Liver (tissue), 9 donors: ENCODE measurements around the gene IL2. TPM values are rescaled to one million over a fixed set of nuclear protein-coding genes. Genes with fewer than 3 reads are reported as not detected.

Experiments used
- DNase-seq: peaks from one replicate; pipeline ENCODE4 v3.0.0-alpha.2; 2017; ENCODE audit warnings: low spot score
- H3K27ac ChIP-seq, 2 donors: one replicate each; pipeline ENCODE4 v1.7.0; 2013; ENCODE audit warnings: inconsistent platforms in 2 of 2, low read length in 2 of 2, control low read depth in 1 of 2, low read depth in 1 of 2, mild to moderate bottlenecking in 1 of 2
- H3K27me3 ChIP-seq, 4 donors: one replicate each; pipeline versions ENCODE4 v1.6.1 to v1.7.0; 2013; ENCODE audit warnings: low read length in 3 of 4, inconsistent platforms in 1 of 4, mild to moderate bottlenecking in 1 of 4, moderate library complexity in 1 of 4; ENCODE audit not compliant: control insufficient read depth in 4 of 4, insufficient read depth in 4 of 4
- H3K36me3 ChIP-seq, 4 donors: one replicate each; pipeline versions ENCODE4 v1.6.1 to v1.7.0; 2013; ENCODE audit warnings: low read length in 3 of 4, mild to moderate bottlenecking in 3 of 4, low read depth in 1 of 4, moderate library complexity in 1 of 4; ENCODE audit not compliant: control insufficient read depth in 4 of 4, insufficient read depth in 3 of 4
- H3K4me1 ChIP-seq, 4 donors: one replicate each; pipeline versions ENCODE4 v1.6.1 to v1.7.0; 2013; ENCODE audit warnings: low read length in 3 of 4, mild to moderate bottlenecking in 3 of 4, moderate library complexity in 1 of 4; ENCODE audit not compliant: control insufficient read depth in 4 of 4, insufficient read depth in 4 of 4
- H3K4me3 ChIP-seq, 3 donors: one replicate each; pipeline versions ENCODE4 v1.6.1 to v1.7.0; 2013; ENCODE audit warnings: low read length in 3 of 3, control low read depth in 1 of 3, low read depth in 1 of 3, mild to moderate bottlenecking in 1 of 3
- H3K9ac ChIP-seq, 2 donors: one replicate each; pipeline ENCODE4 v1.7.0; 2013; ENCODE audit warnings: low read length in 2 of 2, mild to moderate bottlenecking in 2 of 2, moderate library complexity in 2 of 2, control low read depth in 1 of 2, low read depth in 1 of 2
- H3K9me3 ChIP-seq, 4 donors: one replicate each; pipeline versions ENCODE4 v1.6.1 to v1.7.0; 2013; ENCODE audit warnings: low read length in 3 of 4; ENCODE audit not compliant: control insufficient read depth in 4 of 4
- EGR1 ChIP-seq, 2 donors: IDR thresholded peaks; 2 replicates each; pipeline ENCODE4 v1.6.1; 2016 to 2018; ENCODE audit warnings: antibody characterized with exemption in 2 of 2, low read depth in 2 of 2
- FOXA1 ChIP-seq: IDR thresholded peaks from 2 replicates; pipeline ENCODE4 v1.6.1; 2016; ENCODE audit warnings: antibody characterized with exemption
- FOXA2 ChIP-seq: IDR thresholded peaks from 2 replicates; pipeline ENCODE4 v1.6.1; 2016; ENCODE audit warnings: antibody characterized with exemption
- GABPA ChIP-seq, 2 donors: IDR thresholded peaks in 1 of 2; conservative IDR thresholded peaks in 1 of 2; 2 replicates each; pipeline ENCODE4 v1.6.1; 2016; ENCODE audit warnings: antibody characterized with exemption in 2 of 2, mild to moderate bottlenecking in 1 of 2, moderate library complexity in 1 of 2
- HNF4A ChIP-seq, 2 donors: conservative IDR thresholded peaks; 2 replicates each; pipeline ENCODE4 v1.6.1; 2016; ENCODE audit warnings: antibody characterized with exemption in 2 of 2, mild to moderate bottlenecking in 2 of 2
- HNF4G ChIP-seq: IDR thresholded peaks from 2 replicates; pipeline ENCODE4 v1.6.1; 2016; ENCODE audit warnings: antibody characterized with exemption
- JUND ChIP-seq, 2 donors: IDR thresholded peaks; 2 replicates each; pipeline ENCODE4 v1.6.1; 2016; ENCODE audit warnings: antibody characterized with exemption in 2 of 2
- NR2F2 ChIP-seq: IDR thresholded peaks from 2 replicates; pipeline ENCODE4 v1.6.1; 2016; ENCODE audit warnings: antibody characterized with exemption
- RAD21 ChIP-seq, 2 donors: IDR thresholded peaks; 2 replicates each; pipeline ENCODE4 v1.6.1; 2016; ENCODE audit warnings: antibody characterized with exemption in 2 of 2, mild to moderate bottlenecking in 2 of 2
- RXRA ChIP-seq, 2 donors: IDR thresholded peaks; 2 replicates each; pipeline ENCODE4 v1.6.1; 2017 to 2018; ENCODE audit warnings: antibody characterized with exemption in 2 of 2, mild to moderate bottlenecking in 1 of 2
- SP1 ChIP-seq: IDR thresholded peaks from 2 replicates; pipeline ENCODE4 v1.6.1; 2018; ENCODE audit warnings: antibody characterized with exemption, mild to moderate bottlenecking
- TAF1 ChIP-seq: conservative IDR thresholded peaks from 2 replicates; pipeline ENCODE4 v1.6.1; 2016; ENCODE audit warnings: antibody characterized with exemption, mild to moderate bottlenecking
- YY1 ChIP-seq: IDR thresholded peaks from 2 replicates; pipeline ENCODE4 v1.6.1; 2016; ENCODE audit warnings: antibody characterized with exemption, mild to moderate bottlenecking
- WGBS: extraction: QIAGEN DNeasy Blood & Tissue Kit; methylation state at CpG from one replicate; pipeline ENCODE4 v1.1.7; 2013; 5-methylcytosine and 5-hydroxymethylcytosine counted together
- polyA plus RNA-seq, 2 donors: library from polyadenylated mRNA; stranded (reverse) in 1 of 2; unstranded in 1 of 2; fragments of 200-250 nt in 1 of 2; fragments of >200 nt in 1 of 2; fragmentation: Nextera tagmentation in 1 of 2; extraction: Ambion mirVana in 1 of 2; gene quantifications; one replicate each; pipeline versions ENCODE4 v1.2.1 to v1.2.3, GENCODE V29; 2013 to 2015
- total RNA-seq, 2 donors: library from RNA; depleted of rRNA; stranded (reverse); fragments of >200 nt; gene quantifications; one replicate each; pipeline ENCODE4 v1.2.3, GENCODE V29; 2014
- TF ChIP-seq, protein P1 (sequence below): IDR thresholded peaks from 2 replicates; pipeline ENCODE4 v1.6.1; 2016; ENCODE audit warnings: antibody characterized with exemption
- TF ChIP-seq, protein P2 (sequence below): IDR thresholded peaks from 2 replicates; pipeline ENCODE4 v1.6.1; 2016; ENCODE audit warnings: antibody characterized with exemption, mild to moderate bottlenecking
- TF ChIP-seq, protein P3 (sequence below): IDR thresholded peaks from 2 replicates; pipeline ENCODE4 v1.6.1; 2016; ENCODE audit warnings: antibody characterized with exemption
- TF ChIP-seq, protein P4 (sequence below): IDR thresholded peaks from 2 replicates; pipeline ENCODE4 v1.6.1; 2016; ENCODE audit warnings: antibody characterized with exemption
- TF ChIP-seq, protein P5 (sequence below): fragments of 150-350 bp; IDR thresholded peaks from 2 replicates; pipeline ENCODE4 v1.5.1; 2017; ENCODE audit warnings: improper control_type of control experiment, low read depth, low read length; ENCODE audit not compliant: missing input control
- donor health status: healthy.
- donor health status: healthy.
- donor health status: healthy.
- donor health status: healthy.
- donor health status: healthy.

Gene IL2
- total and polyA plus RNA-seq, 4 donors: not detected

DNA sequence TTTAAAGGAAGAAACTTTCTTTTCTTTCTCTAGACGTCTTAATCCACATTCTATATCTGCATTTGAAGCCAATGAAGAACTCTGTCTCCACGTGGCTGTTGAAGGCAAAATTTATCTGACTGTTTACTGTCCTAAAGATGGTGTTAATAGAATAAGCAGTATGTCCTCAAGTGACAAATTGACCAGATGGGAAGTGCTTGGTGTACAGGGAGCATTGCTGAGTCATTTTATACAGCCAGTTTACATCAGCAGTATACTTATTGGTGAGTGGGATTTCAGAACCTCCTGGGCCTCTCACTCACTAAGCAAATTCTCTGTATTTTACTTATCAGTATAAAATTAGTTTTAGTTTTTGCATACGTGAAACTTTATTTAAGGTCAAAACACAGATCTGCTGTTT lies 44.0 kb downstream of the IL2 start:
- Histone ChIP-seq H3K9me3 (no peaks in the 10 kb centered on the region), H3K4me1 (no peaks in the 10 kb centered on the region), H3K9ac (no peak overlapping the region), H3K27me3 (no peaks in the 10 kb centered on the region), H3K36me3 (no peaks in the 10 kb centered on the region), H3K4me3 (no peak overlapping the region), H3K27ac (no peak overlapping the region)
- TF ChIP-seq RAD21 (IDR thresholded peaks at IDR 0.05) (no peak), RXRA (IDR thresholded peaks at IDR 0.05) (no peak), JUND (IDR thresholded peaks at IDR 0.05) (no peak), YY1 (no peak), SP1 (no peak), HNF4A (conservative IDR thresholded peaks at IDR 0.05) (no peak), EGR1 (IDR thresholded peaks at IDR 0.05; ENCODE audit: low read depth in 2 of 2) (no peak), FOXA2 (no peak), FOXA1 (no peak), GABPA (IDR thresholded peaks at IDR 0.05 in 1 of 2, conservative IDR thresholded peaks at IDR 0.05 in 1 of 2) (no peak), HNF4G (no peak), NR2F2 (no peak), TAF1 (no peak)
- TF ChIP-seq, protein P1, sequence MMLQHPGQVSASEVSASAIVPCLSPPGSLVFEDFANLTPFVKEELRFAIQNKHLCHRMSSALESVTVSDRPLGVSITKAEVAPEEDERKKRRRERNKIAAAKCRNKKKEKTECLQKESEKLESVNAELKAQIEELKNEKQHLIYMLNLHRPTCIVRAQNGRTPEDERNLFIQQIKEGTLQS: no peak
- TF ChIP-seq, protein P2, sequence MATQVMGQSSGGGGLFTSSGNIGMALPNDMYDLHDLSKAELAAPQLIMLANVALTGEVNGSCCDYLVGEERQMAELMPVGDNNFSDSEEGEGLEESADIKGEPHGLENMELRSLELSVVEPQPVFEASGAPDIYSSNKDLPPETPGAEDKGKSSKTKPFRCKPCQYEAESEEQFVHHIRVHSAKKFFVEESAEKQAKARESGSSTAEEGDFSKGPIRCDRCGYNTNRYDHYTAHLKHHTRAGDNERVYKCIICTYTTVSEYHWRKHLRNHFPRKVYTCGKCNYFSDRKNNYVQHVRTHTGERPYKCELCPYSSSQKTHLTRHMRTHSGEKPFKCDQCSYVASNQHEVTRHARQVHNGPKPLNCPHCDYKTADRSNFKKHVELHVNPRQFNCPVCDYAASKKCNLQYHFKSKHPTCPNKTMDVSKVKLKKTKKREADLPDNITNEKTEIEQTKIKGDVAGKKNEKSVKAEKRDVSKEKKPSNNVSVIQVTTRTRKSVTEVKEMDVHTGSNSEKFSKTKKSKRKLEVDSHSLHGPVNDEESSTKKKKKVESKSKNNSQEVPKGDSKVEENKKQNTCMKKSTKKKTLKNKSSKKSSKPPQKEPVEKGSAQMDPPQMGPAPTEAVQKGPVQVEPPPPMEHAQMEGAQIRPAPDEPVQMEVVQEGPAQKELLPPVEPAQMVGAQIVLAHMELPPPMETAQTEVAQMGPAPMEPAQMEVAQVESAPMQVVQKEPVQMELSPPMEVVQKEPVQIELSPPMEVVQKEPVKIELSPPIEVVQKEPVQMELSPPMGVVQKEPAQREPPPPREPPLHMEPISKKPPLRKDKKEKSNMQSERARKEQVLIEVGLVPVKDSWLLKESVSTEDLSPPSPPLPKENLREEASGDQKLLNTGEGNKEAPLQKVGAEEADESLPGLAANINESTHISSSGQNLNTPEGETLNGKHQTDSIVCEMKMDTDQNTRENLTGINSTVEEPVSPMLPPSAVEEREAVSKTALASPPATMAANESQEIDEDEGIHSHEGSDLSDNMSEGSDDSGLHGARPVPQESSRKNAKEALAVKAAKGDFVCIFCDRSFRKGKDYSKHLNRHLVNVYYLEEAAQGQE: no peak
- TF ChIP-seq, protein P3, sequence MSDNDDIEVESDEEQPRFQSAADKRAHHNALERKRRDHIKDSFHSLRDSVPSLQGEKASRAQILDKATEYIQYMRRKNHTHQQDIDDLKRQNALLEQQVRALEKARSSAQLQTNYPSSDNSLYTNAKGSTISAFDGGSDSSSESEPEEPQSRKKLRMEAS: no peak
- TF ChIP-seq, protein P4, sequence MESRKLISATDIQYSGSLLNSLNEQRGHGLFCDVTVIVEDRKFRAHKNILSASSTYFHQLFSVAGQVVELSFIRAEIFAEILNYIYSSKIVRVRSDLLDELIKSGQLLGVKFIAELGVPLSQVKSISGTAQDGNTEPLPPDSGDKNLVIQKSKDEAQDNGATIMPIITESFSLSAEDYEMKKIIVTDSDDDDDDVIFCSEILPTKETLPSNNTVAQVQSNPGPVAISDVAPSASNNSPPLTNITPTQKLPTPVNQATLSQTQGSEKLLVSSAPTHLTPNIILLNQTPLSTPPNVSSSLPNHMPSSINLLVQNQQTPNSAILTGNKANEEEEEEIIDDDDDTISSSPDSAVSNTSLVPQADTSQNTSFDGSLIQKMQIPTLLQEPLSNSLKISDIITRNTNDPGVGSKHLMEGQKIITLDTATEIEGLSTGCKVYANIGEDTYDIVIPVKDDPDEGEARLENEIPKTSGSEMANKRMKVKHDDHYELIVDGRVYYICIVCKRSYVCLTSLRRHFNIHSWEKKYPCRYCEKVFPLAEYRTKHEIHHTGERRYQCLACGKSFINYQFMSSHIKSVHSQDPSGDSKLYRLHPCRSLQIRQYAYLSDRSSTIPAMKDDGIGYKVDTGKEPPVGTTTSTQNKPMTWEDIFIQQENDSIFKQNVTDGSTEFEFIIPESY: no peak
- TF ChIP-seq, protein P5, sequence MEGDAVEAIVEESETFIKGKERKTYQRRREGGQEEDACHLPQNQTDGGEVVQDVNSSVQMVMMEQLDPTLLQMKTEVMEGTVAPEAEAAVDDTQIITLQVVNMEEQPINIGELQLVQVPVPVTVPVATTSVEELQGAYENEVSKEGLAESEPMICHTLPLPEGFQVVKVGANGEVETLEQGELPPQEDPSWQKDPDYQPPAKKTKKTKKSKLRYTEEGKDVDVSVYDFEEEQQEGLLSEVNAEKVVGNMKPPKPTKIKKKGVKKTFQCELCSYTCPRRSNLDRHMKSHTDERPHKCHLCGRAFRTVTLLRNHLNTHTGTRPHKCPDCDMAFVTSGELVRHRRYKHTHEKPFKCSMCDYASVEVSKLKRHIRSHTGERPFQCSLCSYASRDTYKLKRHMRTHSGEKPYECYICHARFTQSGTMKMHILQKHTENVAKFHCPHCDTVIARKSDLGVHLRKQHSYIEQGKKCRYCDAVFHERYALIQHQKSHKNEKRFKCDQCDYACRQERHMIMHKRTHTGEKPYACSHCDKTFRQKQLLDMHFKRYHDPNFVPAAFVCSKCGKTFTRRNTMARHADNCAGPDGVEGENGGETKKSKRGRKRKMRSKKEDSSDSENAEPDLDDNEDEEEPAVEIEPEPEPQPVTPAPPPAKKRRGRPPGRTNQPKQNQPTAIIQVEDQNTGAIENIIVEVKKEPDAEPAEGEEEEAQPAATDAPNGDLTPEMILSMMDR: no peak
- DNase-seq: no peak
- WGBS: 48% methylated on average over 3 of the region's 3 CpGs
